Epithelial cell of esophagus (primary cell): ENCODE measurements around the gene DGAT2.

ENCODE experiments used
- DNase-seq: peaks from one replicate; pipeline ENCODE4 v3.0.0; 2010; ENCODE audit warnings: low read depth
- H3K4me3 ChIP-seq: 2 replicates; pipeline ENCODE4 v1.5.1; 2011; ENCODE audit warnings: mild to moderate bottlenecking, low read length, control low read depth
- TF ChIP-seq, protein P1 (sequence below): IDR thresholded peaks from 2 replicates; pipeline ENCODE4 v1.5.1; 2011; ENCODE audit warnings: low read depth, mild to moderate bottlenecking, low read length, control low read depth, inconsistent platforms; ENCODE audit not compliant: insufficient read depth; ENCODE audit errors: missing control alignments

The DGAT2 gene

GRCh38 chr11:75728992-75729391 lies 39.6 kb upstream of the DGAT2 start:
- H3K4me3 ChIP-seq: no peak overlapping the region
- DNase-seq: no peak
- TF ChIP-seq, protein P1, sequence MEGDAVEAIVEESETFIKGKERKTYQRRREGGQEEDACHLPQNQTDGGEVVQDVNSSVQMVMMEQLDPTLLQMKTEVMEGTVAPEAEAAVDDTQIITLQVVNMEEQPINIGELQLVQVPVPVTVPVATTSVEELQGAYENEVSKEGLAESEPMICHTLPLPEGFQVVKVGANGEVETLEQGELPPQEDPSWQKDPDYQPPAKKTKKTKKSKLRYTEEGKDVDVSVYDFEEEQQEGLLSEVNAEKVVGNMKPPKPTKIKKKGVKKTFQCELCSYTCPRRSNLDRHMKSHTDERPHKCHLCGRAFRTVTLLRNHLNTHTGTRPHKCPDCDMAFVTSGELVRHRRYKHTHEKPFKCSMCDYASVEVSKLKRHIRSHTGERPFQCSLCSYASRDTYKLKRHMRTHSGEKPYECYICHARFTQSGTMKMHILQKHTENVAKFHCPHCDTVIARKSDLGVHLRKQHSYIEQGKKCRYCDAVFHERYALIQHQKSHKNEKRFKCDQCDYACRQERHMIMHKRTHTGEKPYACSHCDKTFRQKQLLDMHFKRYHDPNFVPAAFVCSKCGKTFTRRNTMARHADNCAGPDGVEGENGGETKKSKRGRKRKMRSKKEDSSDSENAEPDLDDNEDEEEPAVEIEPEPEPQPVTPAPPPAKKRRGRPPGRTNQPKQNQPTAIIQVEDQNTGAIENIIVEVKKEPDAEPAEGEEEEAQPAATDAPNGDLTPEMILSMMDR: no peak

DNA sequence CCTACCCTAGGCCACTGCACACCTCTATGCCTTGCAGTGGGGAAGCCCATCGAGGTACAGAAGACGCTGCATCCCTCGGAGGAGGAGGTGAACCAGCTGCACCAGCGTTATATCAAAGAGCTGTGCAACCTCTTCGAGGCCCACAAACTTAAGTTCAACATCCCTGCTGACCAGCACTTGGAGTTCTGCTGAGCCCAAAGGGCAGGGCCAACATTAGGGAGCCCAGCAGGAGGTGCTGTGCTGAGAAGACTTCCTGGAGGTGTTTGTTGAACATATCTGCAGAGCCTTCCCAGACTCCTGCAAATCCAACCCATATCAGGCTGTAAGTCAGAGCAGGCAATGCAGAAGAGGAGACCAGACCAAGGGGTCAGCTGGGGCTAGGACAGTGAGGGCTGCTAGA lies 37.5 kb upstream of the DGAT2 start:
- TF ChIP-seq, protein P1: no peak
- H3K4me3 ChIP-seq: no peak overlapping the region
- DNase-seq: no peak

DNA sequence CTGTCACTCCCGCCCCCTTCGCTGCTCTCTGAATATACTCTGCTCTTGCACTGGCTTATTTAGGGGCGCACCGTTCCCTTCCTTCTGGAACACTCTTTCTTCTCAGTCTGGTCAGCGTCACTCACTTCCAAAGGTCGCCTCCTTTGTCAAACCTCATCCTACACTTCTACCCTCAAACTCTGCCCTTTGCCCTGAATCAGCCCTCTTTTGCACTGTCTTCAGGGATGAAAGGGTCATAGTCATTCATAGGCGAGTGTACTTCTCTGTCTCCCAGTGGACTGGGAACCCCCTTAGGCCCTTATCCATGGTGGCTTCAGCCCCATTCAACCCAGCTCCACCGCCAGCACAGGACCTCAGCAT lies 35.5 kb upstream of the DGAT2 start:
- TF ChIP-seq, protein P1: no peak
- DNase-seq: no peak
- H3K4me3 ChIP-seq: no peak overlapping the region

DNA sequence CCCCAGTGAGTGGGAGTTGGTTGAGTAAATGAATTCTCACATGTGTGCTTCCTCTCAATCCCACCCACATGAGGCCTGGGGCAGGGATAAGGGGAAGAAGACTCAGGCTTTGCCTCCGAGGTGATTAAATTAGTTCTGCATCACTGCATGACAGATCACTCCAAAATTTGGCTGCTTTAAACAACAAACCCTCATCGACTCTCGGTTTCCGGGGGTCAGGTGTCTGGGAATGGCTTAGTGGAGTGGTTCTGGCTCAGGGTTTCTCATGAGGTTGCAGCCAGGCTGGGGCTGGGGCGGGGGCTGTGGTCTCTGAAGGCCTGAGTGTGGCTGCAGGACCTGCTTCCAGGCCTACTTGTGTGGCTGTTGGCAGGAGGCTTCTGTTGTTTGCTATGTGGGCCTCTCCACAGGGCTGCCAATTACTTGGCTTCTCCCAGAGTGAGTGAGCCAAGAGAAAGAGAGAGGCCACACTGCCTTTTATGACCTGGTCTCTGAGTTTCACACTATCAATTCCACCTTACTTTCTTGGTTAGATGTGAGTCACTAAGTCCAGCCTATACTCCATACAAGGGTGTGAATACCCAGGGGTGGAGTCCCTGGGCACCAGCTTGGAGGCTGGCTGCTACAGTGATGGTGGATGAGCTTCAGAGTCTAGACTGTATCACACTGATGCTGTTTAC lies 35.0 kb upstream of the DGAT2 start:
- TF ChIP-seq, protein P1: no peak

GRCh38 chr11:75734491-75735180 lies 33.9 kb upstream of the DGAT2 start:
- DNase-seq: no peak
- TF ChIP-seq, protein P1: no peak
- no peak overlapping the region for H3K4me3 ChIP-seq

More for the DNA sequence above, 35.0 kb upstream of the DGAT2 start:
- DNase-seq: peak; percentile 38
- H3K4me3 ChIP-seq: no peak overlapping the region

- no peak for DNase-seq
- TF ChIP-seq, protein P1: no peak
- no peak overlapping the region for H3K4me3 ChIP-seq
These were observed 33.3 kb upstream of the DGAT2 start for GRCh38 chr11:75735181-75735845.
